ENCODE data around the gene SYTL5. TPM values are rescaled to one million over a fixed set of nuclear protein-coding genes. Genes with fewer than 3 reads are reported as not detected.

The SYTL5 gene
- total RNA-seq, 1 donor from 2014 or later = 2.7 TPM

- no peak for TF ChIP-seq CTCF (IDR thresholded peaks at IDR 0.05)
- H3K27me3 Mint-ChIP-seq (ENCODE audit: unreplicated experiment) = no peaks in the 10 kb centered on the region
- no peak for DNase-seq (ENCODE audit: extremely low spot score, unreplicated experiment)
- H3K27ac Mint-ChIP-seq (ENCODE audit: unreplicated experiment) = no peak overlapping the region
- no peaks in the 10 kb centered on the region for H3K36me3 Mint-ChIP-seq (ENCODE audit: unreplicated experiment)
- no peak overlapping the region for H3K4me3 Mint-ChIP-seq (ENCODE audit: unreplicated experiment)
- peaks cover 19% of the 10 kb centered on the region for H3K9me3 Mint-ChIP-seq (ENCODE audit: unreplicated experiment)
- H3K4me1 Mint-ChIP-seq (ENCODE audit: unreplicated experiment) = no peaks in the 10 kb centered on the region
Observed at GRCh38 chrX:38111196-38111595, 104.8 kb downstream of the SYTL5 start.

GRCh38 chrX:38112566-38112965 is 106.2 kb downstream of the SYTL5 start:
- Mint-ChIP-seq H3K36me3 (ENCODE audit: unreplicated experiment) (no peaks in the 10 kb centered on the region), H3K27ac (ENCODE audit: unreplicated experiment) (no peak overlapping the region), H3K4me3 (ENCODE audit: unreplicated experiment) (no peak overlapping the region), H3K9me3 (ENCODE audit: unreplicated experiment) (peaks cover 20% of the 10 kb centered on the region), H3K4me1 (ENCODE audit: unreplicated experiment) (no peaks in the 10 kb centered on the region), H3K27me3 (ENCODE audit: unreplicated experiment) (no peaks in the 10 kb centered on the region)
- DNase-seq (ENCODE audit: extremely low spot score, unreplicated experiment) = no peak
- TF ChIP-seq CTCF (IDR thresholded peaks at IDR 0.05) = no peak

GRCh38 chrX:38116706-38117105 is 110.4 kb downstream of the SYTL5 start:
- Mint-ChIP-seq H3K9me3 (ENCODE audit: unreplicated experiment) (peaks cover 8% of the 10 kb centered on the region), H3K27ac (ENCODE audit: unreplicated experiment) (no peak overlapping the region), H3K4me3 (ENCODE audit: unreplicated experiment) (no peak overlapping the region), H3K36me3 (ENCODE audit: unreplicated experiment) (no peaks in the 10 kb centered on the region), H3K4me1 (ENCODE audit: unreplicated experiment) (no peaks in the 10 kb centered on the region), H3K27me3 (ENCODE audit: unreplicated experiment) (no peaks in the 10 kb centered on the region)
- DNase-seq (ENCODE audit: extremely low spot score, unreplicated experiment) = no peak
- TF ChIP-seq CTCF (IDR thresholded peaks at IDR 0.05) = no peak

GRCh38 chrX:38117485-38117884 is 111.1 kb downstream of the SYTL5 start:
- Mint-ChIP-seq H3K27ac (ENCODE audit: unreplicated experiment) (no peak overlapping the region), H3K36me3 (ENCODE audit: unreplicated experiment) (no peaks in the 10 kb centered on the region), H3K4me3 (ENCODE audit: unreplicated experiment) (no peak overlapping the region), H3K9me3 (ENCODE audit: unreplicated experiment) (peaks cover 8% of the 10 kb centered on the region), H3K27me3 (ENCODE audit: unreplicated experiment) (no peaks in the 10 kb centered on the region), H3K4me1 (ENCODE audit: unreplicated experiment) (peaks cover 4% of the 10 kb centered on the region)
- no peak for DNase-seq (ENCODE audit: extremely low spot score, unreplicated experiment)
- TF ChIP-seq CTCF (IDR thresholded peaks at IDR 0.05) = no peak

GRCh38 chrX:38124000-38124399 is 117.6 kb downstream of the SYTL5 start:
- no peaks in the 10 kb centered on the region for H3K27me3 Mint-ChIP-seq (ENCODE audit: unreplicated experiment)
- peaks cover 7% of the 10 kb centered on the region for H3K4me1 Mint-ChIP-seq (ENCODE audit: unreplicated experiment)
- no peaks in the 10 kb centered on the region for H3K36me3 Mint-ChIP-seq (ENCODE audit: unreplicated experiment)
- no peak for DNase-seq (ENCODE audit: extremely low spot score, unreplicated experiment)
- no peak overlapping the region for H3K27ac Mint-ChIP-seq (ENCODE audit: unreplicated experiment)
- no peak overlapping the region for H3K4me3 Mint-ChIP-seq (ENCODE audit: unreplicated experiment)
- H3K9me3 Mint-ChIP-seq (ENCODE audit: unreplicated experiment) = no peaks in the 10 kb centered on the region
- TF ChIP-seq CTCF (IDR thresholded peaks at IDR 0.05) = no peak

Data from osteocyte (in vitro differentiated cells).